ENCODE results near the gene CLEC9A.

The CLEC9A gene

GRCh38 chr12:10068644-10069043 lies 38.2 kb downstream of the CLEC9A start:
- DNase-seq, result no peak

DNA sequence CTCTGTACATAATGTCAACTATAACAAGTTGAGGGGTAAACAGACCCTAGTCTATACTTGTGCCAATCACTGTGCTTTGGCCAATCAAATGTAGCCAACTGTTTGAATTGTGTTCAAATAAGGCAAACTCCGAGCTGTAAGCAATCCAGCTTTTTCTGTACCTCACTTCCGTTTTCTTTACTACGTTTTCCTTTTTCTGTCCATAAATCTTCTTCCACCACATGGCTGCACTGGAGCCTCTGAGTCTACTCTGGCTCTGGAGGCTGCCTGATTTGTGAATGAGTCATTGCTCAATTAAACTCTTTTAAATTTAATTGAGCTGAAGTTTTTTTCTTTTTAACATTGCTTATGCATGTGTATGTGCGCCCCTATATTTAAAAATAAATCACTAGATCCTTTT lies 38.6 kb downstream of the CLEC9A start:
- no peak for DNase-seq

DNA sequence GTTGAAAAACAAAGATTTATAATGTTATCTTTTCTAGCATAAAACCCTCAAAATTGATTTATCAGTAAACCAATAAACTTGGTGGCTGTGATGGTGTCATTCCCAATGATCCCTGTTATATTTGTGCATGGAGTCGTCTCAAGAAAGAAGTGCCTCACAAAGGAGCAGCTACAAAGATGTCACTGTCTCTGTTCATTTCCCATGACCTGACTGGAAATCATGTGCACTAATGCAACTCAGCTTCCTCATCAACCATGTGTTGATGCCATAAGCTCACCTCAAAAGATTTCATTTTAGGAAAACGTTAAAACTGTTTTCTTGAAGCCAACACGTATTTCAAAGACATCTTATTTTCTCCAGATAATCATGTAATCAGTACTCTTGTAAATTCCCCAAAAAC lies 39.5 kb downstream of the CLEC9A start:
- no peak for DNase-seq

GRCh38 chr12:10070380-10070779 lies 39.9 kb downstream of the CLEC9A start:
- DNase-seq, result no peak

DNA sequence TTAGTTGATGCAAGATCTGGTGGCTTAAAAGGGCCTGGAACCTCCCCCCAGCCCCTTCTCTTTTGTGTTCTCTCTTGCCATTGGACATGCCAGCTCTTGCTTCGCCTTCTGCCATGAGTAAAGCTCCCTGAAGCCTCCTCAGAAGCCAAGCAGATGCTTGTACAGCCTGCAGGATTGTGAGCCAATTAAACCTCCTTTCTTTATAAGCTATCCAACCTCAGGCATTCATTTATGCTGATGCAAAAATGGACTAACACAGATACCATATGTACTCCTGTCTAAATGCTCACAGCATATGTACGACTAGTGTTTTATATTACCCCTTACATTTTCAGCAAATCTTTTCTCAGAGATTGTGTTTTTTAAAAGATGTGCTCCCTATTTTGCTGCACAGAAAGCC lies 41.6 kb downstream of the CLEC9A start:
- no peak for DNase-seq

DNA sequence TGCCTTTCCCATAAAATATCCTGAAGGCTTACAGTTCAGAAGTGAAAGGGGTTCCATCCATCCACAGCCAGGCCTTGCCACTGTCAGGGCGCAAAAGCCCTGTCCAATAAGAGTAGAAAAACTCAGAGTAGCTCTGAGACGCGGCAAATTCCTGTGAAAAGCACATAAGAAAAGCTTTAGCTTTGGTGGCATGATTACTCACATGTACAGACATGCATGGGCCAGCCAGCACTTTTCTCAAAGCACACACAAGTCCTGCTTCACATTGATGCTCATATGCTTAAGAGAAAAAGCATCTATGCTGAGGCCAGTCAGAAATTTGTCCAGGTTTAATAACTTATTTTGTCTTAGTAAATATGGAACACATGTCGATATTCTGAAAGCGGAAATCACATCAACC lies 42.8 kb downstream of the CLEC9A start:
- DNase-seq, result no peak

DNA sequence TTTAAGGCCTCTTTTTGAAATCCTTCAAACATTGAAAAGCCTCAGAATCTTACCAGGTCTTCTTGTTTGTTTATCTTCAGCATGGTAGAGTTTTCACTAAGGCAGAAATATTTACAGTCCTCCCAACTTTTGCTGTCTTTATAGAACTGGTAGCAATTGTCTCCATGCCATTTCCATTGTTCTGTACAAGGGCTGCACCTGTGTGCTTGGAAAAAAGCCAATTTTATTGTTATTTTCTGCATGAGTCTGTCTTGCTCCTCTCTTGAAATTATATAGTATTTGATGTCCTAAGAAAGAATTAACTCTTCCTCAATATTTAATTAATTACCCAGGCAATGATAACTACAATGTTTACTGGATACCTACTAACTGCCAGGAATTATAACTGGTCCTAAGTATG lies 45.0 kb downstream of the CLEC9A start:
- DNase-seq, result no peak

GRCh38 chr12:10082117-10082874 lies 51.8 kb downstream of the CLEC9A start:
- no peak for DNase-seq

DNA sequence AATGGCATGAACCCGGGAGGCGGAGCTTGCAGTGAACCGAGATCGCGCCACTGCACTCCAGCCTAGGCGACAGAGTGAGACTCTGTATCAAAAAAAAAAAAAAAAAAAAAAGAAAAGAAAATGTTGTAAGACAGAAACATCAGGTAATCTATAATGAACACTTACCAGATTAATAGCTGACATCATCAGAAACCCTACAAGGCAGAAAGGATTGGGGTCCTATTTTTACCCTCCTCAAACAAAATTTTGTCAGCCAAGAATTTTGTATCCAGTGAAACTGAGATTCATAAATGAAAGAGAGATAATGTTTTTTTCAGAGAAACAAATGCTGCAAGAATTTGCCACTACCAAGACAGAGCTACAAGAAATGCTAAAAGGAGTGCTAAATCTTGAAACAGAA lies 54.3 kb downstream of the CLEC9A start:
- no peak for DNase-seq

DNA sequence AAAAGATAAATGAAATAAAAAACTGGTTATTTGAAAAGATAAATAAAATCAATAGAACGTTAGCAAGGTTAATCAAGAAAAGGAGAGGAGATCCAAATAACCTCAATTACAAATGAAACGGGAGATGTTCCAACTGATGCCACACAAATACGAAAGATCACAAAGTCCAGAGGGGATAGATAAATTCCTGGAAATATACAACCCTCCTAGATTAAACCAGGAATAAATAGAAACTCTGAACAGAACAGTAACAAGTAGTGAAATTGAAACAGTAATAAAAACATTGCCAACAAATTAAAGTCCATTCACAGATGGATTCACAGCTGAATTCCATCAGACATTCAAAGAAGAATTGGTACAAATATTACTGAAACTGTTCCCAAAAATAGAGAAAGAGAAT lies 55.9 kb downstream of the CLEC9A start:
- DNase-seq, result no peak

DNA sequence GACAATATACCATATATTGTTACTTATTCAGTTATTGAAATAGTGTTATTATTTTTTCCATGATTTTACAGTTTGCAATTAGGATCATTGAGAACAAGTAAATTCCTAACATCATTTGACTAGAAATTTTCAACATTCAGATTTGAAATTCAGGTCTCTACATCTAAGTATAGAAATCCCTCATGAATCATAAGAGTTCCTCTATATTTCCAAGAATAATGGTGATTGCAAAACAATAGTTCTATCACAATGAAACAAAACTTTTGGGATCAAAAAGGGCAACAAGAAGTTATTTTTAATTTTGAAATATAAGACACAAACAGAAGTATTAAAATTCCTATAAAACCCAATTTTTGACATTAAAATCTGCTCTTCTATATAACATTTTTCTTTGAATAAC lies 57.5 kb downstream of the CLEC9A start:
- no peak for DNase-seq

DNA sequence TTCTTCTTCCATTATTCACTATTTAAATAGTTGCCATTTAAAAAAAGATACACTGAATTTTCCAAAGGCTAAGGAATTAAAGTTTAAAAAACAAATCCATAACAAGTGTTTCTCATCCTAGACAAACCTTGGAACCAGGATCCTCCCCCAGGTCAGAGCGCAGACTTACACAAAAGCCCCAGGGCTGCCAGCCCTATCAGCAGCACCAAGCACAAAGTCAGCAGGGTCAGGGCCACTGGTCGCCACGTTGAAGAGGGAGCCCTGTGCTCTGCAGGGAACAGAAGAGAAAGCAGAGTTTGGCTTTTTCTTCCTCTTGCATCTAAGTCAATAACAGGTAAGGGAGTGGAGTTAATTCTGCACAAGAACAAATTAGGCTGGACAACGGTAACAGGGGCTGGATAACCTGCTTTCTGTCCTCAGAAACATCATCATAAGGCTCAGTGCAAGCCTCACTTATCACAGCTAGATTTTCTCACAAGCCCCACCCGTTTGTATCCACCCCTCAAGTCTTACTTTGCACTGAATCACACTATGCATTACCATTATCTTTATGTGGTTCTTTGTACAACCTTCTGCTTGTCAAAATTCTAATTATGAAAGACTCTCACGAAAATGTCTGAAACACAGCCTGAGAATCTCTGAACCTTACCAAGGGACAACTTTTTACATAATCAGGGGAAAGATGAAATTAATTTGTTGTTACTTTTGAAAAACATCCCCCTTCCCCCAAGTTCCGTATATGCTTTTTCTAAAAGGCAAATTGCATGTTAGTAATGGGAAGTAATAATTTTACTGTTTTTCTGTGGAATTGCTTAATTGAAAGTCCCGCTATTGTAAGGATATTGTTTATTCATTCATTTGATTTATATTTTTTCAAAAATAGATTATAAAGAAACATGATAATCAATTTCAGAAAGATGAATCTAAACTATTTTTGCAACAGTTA lies 58.7 kb downstream of the CLEC9A start:
- DNase-seq, result no peak

DNA sequence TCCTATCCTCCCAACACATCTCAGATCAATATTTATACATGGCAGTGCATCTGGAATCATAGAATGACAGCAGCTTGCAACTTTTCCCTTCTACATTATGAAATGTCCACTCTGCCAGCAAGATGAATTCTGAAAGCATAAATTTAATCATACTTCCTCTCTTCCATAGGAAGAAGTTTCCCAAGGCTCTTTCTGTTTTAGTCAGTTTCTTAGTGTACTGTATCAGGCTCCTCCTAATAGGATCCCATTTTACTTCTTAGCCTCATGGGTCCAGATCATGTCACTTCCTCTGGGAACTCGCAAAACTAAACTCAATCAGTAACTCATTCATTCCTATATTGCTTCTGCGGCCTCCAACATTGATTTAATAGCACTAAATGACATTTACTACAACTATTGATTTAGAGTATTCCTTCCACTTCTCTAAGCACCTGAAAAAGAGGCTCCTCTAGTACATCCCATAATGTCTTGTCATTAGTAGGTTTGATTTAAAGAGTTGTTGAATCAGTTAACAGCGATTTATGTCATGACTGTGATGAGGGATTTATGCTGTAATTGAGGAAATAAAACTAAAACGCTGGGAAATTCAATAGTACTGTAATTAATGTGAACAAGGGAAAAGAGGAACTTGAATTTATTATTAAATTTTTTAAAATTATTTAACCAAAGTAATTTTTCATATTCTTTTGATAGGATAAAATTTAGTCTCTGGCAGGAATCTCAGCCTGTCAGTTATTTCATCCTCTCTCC lies 64.3 kb downstream of the CLEC9A start:
- no peak for DNase-seq

DNA sequence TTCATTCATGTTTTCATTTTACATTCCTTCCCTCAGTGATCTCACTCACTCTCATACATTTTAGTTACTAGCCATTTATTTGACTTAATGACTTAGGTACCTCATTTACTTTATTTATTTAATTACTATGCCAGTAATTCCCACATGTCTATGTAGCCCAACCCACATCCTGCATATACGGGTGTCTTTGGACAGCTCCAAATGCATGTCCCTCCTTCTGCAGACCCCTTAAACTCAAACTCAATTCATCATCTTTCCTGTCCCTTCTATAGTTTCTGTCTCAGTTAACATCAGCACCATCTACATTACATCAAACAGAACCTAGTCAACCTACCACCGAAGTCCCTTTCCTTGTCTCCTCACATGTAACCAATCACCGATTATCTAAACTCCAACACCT lies 65.5 kb downstream of the CLEC9A start:
- DNase-seq, result no peak

GRCh38 chr12:10097521-10097920 lies 67.0 kb downstream of the CLEC9A start:
- no peak for DNase-seq

GRCh38 chr12:10098791-10099190 lies 68.3 kb downstream of the CLEC9A start, which contains the start of gene CLEC1A:
CLEC1A (minus strand) TSS chr12:10098985; CDS start chr12:10098922, 63 bp downstream.
- no peak for DNase-seq

GRCh38 chr12:10101042-10101579 lies 70.6 kb downstream of the CLEC9A start:
- no peak for DNase-seq

DNA sequence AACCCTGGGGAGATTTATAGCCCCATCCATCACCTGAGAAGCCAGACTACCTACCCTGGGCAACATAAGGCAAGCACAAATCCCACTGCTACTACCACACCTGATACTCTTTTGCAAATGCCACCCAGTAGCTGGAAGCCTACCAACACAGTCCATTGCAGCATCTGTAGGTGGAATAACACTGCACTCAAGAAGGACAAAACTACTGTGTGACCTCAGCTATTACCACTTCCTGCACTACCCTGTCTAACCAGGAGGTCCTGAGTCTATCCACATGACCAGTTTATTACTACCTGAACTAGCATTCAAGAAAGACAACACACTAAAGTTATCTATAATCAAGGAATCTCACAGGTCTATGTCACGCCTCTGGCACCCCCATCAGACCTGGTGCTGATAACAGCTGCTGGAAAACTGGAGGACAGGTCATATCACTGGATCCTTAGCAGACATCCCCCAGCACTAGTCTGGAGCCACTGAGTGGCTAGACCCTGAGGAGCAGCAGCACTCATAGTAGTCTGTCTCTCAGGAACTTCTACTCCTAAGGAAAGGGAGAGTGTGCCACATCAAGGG lies 71.3 kb downstream of the CLEC9A start:
- no peak for DNase-seq

DNA sequence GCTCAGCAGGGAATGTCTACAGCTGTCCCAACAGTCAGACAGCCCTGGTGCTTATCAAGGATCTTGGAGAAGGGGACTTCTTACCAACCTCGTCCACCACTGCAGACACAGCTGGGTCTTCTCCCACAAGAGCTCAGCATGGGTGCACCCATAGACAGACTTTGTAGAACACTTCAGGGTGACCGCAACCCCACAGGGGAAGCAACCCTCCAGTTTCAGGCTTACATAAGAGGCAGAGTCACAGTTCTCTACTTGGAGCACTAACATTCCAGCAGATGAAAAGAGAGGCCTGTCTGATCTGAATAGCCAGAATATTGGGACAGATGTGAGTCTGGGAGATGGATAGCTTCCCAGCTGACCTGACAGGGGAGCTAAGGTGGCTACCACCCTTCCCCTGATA lies 71.8 kb downstream of the CLEC9A start:
- DNase-seq, result no peak

DNA sequence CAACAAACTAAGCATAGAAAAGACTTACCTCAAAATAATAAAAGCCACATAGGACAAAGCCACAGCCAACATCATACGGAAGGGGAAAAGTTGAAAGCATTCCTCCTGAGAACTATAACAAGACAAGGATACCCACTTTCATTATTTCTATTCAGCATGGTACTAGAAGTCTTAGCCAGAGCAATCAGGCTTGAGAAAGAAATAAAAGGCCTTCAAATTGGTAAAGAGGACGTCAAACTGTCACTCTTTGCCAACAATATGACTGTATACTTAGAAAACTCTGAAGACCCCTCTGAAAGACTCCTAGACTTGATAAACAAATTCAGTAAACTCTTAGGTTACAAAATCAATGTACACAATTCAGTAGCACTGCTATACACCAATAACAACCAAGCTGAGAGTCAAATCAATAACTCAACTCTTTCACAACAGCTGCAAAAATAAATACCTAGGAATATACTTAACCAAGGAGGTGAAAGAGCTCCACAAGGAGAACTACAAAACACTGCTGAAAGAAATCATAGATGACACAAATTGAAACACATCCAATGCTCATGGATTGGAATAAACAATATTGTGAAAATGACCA lies 79.9 kb downstream of the CLEC9A start:
- DNase-seq, result no peak

GRCh38 chr12:10111451-10111850 lies 81.0 kb downstream of the CLEC9A start:
- no peak for DNase-seq

DNA sequence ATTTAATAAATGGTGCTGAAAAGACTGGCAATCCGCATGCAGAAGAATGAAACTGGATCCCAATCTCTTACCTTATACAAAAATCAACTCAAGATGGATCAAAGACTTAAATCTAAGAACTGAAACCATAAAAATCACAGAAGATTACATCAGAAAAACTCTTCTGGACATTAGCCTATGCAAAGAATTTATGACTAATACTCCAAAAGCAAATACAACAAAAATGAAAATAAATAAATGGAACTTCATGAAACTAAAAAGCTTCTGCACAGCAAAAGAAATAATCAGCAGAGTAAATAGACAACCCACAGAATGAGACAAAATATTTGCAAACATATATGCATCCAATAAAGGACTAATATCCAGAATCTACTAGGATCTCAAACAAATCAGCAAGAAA lies 82.6 kb downstream of the CLEC9A start:
- no peak for DNase-seq
